ENCODE data around the gene LETM1.

Gene LETM1

DNA sequence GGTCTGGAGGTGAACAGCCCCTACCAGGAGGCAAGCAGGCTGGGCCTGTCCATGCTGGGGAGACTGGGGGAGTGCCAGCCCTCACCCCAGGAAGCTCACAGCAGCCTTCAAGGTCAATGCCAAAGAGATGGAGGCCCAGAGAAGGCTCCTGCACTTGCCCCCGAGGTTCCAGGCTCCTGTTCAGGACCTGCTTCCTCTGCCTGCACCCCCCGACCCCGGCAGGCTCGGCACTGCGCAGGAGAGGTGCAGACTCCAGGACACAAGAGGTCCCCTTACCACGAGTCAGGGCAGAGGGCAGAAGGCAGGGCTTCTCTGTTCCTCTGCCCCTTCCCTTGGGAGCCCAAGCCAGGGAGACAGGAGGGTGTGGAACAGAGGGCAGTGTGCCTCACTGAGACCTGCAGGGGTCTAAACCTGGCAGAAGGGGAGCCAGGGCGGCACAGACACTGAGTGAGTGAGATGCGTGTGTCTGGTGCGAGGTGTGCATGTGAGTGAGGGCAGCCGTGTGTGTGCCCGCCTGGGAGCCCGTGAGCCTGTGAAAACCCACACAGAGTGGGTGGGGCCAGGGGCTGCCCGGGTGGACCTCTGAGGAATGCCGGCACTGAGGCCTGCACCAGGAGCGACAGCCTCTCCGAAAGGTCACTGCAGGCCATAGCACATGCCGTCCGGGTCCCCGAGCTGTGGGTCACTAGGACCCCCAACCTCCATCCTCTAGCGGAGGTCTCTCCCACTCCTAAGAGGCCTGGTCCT lies 93.5 kb downstream of the LETM1 start:
- DNase-seq, result no peak
- in situ Hi-C loops (cut with HindIII; ENCODE audit: low pct_ligation_motif_present, low pct_unique_long_range_greater_than_20kb, low sequenced_read_pairs), result no loop called here
